Measurements from ENCODE around the gene C1QTNF7.
A peak's percentile ranks its signal among the peaks of the same experiment; 100 is the strongest.

Gene C1QTNF7

GRCh38 chr4:15418956-15419355 lies 8.9 kb upstream of the C1QTNF7 start:
- H3K4me3 ChIP-seq (ENCODE audit: low read depth, low read length), result no peak overlapping the region
- TF ChIP-seq CTCF (IDR thresholded peaks at IDR 0.05; ENCODE audit: insufficient read depth, low read depth, low read length, missing control alignments), result no peak
- no peak for DNase-seq (ENCODE audit: low read depth)

DNA sequence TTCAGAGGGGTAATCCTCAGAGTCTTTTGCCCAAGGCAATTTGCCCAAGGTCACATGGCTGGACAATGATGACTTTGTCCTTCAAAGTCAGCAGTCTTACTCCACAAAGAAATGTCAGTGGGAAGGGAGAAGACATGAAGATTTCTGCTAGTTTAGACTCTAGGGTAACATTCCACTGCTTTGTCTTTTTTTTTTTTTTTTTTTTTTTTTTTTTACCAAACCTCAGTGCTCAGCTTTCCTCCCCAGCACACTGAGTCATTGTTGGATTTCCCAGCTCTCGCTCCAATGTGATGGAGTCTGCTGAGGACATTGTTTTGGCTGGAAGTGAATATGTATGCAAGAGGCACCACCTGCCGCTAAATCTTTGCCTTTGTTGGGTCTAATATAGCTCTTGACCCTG lies 7.2 kb upstream of the C1QTNF7 start:
- no peak for TF ChIP-seq CTCF (IDR thresholded peaks at IDR 0.05; ENCODE audit: insufficient read depth, low read depth, low read length, missing control alignments)
- DNase-seq (ENCODE audit: low read depth), result no peak
- H3K4me3 ChIP-seq (ENCODE audit: low read depth, low read length), result no peak overlapping the region

DNA sequence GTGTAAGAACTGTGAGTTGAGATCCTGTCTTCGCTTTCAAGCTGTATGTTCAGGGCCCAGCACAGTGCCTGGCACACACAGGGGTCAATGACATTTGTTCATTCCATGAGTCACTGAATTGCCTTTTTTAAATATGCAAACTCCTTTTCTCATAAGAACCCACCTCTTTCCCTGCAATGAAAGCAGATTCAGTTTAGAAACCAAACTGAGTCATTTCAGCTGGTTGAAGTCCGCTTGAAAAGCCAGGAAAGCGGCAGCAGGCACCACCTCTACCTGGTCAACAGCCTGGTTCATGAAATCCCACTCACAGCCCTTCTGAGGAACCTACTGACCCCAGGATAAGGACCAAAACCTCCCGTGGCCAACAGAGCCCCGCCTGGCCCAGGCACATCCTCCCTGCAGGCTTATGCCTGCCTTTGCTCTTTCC lies 4.5 kb upstream of the C1QTNF7 start:
- peak; percentile 7 for DNase-seq (ENCODE audit: low read depth)
- TF ChIP-seq CTCF (IDR thresholded peaks at IDR 0.05; ENCODE audit: insufficient read depth, low read depth, low read length, missing control alignments), result no peak
- no peak overlapping the region for H3K4me3 ChIP-seq (ENCODE audit: low read depth, low read length)

- H3K4me3 ChIP-seq (ENCODE audit: low read depth, low read length), result no peak overlapping the region
- TF ChIP-seq CTCF (IDR thresholded peaks at IDR 0.05; ENCODE audit: insufficient read depth, low read depth, low read length, missing control alignments), result no peak
- DNase-seq (ENCODE audit: low read depth), result no peak
These were observed 2.3 kb upstream of the C1QTNF7 start for GRCh38 chr4:15425520-15425919.

DNA sequence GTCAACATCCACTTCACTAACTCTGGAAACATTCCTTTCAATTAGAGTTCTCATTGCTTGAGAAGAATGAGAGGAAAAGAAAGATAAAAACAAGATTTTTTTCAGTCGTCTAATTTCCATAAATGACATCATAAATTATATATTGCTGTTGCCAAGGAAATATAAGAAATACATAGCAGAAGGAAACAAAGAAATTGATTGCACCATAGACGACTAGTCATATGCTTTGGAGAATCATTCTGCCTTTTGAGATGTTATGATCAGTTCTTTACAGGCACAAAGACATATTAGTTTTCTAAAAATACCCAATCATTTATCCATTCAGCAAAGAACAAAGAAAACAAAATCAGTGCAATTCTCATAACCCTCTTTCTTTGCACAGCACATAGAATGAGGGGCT lies 672 bp upstream of the C1QTNF7 start:
- no peak overlapping the region for H3K4me3 ChIP-seq (ENCODE audit: low read depth, low read length)
- DNase-seq (ENCODE audit: low read depth), result no peak
- TF ChIP-seq CTCF (IDR thresholded peaks at IDR 0.05; ENCODE audit: insufficient read depth, low read depth, low read length, missing control alignments), result no peak

- no peak for TF ChIP-seq CTCF (IDR thresholded peaks at IDR 0.05; ENCODE audit: insufficient read depth, low read depth, low read length, missing control alignments)
- no peak for DNase-seq (ENCODE audit: low read depth)
- H3K4me3 ChIP-seq (ENCODE audit: low read depth, low read length), result no peak overlapping the region
These were observed 778 bp downstream of the C1QTNF7 start for GRCh38 chr4:15428611-15429010.

DNA sequence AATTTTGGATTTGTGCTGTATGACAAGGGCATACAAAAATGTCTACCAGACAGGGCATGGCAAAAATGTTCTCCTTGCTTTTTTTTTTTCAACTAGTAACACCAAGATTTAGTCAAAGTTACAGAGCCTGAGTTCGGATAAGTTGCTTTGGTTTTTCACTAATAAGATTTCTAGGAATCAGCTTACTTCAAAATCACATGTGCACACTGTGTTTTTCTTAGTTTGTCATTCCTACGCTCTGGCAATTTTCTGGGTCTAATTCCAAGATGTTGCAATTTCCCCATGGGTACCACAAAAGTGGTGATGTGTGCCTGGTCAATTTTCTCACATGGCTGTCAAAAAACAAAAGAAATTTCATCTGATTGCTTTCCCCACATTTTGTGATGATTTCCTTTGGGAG lies 6.3 kb downstream of the C1QTNF7 start:
- TF ChIP-seq CTCF (IDR thresholded peaks at IDR 0.05; ENCODE audit: insufficient read depth, low read depth, low read length, missing control alignments), result no peak
- H3K4me3 ChIP-seq (ENCODE audit: low read depth, low read length), result no peak overlapping the region
- no peak for DNase-seq (ENCODE audit: low read depth)

Measured in GM12865 (cell line).